Brain microvascular endothelial cell (primary cell): Measurements from ENCODE around the gene TBC1D2.
A peak's percentile ranks its signal among the peaks of the same experiment; 100 is the strongest.

ENCODE experiments used
- DNase-seq: peaks from one replicate; pipeline ENCODE4 v3.0.0-alpha.2; 2020
- H3K27ac ChIP-seq: fragments of 250-450 bp; sonication (Bioruptor Pico); 2 replicates; pipeline ENCODE4 v1.5.1; 2020; ENCODE audit warnings: mild to moderate bottlenecking, moderate library complexity
- H3K27me3 ChIP-seq: fragments of 250-450 bp; sonication (Bioruptor Pico); replicated peaks from 2 replicates; pipeline ENCODE4 v1.5.1; 2020; ENCODE audit warnings: mild to moderate bottlenecking
- H3K36me3 ChIP-seq: fragments of 250-450 bp; sonication (Bioruptor Pico); replicated peaks from 2 replicates; pipeline ENCODE4 v1.5.1; 2020; ENCODE audit warnings: mild to moderate bottlenecking
- H3K4me3 ChIP-seq: 2 replicates; pipeline ENCODE4 v1.5.1; 2011; ENCODE audit warnings: low read depth, mild to moderate bottlenecking, control low read depth, low read length, moderate library complexity
- in situ Hi-C: cut with HindIII; loops from 2 replicates; pipeline ENCODE4 v1.10.0; 2017; ENCODE audit warnings: low sequenced_read_pairs, low pct_ligation_motif_present
- TF ChIP-seq, protein P1 (sequence below): IDR thresholded peaks from 2 replicates; pipeline ENCODE4 v1.5.1; 2011; ENCODE audit warnings: low read depth, mild to moderate bottlenecking, moderate library complexity, low read length, control low read depth, inconsistent platforms; ENCODE audit errors: missing control alignments

TBC1D2 gene, protein sequence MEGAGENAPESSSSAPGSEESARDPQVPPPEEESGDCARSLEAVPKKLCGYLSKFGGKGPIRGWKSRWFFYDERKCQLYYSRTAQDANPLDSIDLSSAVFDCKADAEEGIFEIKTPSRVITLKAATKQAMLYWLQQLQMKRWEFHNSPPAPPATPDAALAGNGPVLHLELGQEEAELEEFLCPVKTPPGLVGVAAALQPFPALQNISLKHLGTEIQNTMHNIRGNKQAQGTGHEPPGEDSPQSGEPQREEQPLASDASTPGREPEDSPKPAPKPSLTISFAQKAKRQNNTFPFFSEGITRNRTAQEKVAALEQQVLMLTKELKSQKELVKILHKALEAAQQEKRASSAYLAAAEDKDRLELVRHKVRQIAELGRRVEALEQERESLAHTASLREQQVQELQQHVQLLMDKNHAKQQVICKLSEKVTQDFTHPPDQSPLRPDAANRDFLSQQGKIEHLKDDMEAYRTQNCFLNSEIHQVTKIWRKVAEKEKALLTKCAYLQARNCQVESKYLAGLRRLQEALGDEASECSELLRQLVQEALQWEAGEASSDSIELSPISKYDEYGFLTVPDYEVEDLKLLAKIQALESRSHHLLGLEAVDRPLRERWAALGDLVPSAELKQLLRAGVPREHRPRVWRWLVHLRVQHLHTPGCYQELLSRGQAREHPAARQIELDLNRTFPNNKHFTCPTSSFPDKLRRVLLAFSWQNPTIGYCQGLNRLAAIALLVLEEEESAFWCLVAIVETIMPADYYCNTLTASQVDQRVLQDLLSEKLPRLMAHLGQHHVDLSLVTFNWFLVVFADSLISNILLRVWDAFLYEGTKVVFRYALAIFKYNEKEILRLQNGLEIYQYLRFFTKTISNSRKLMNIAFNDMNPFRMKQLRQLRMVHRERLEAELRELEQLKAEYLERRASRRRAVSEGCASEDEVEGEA

DNA sequence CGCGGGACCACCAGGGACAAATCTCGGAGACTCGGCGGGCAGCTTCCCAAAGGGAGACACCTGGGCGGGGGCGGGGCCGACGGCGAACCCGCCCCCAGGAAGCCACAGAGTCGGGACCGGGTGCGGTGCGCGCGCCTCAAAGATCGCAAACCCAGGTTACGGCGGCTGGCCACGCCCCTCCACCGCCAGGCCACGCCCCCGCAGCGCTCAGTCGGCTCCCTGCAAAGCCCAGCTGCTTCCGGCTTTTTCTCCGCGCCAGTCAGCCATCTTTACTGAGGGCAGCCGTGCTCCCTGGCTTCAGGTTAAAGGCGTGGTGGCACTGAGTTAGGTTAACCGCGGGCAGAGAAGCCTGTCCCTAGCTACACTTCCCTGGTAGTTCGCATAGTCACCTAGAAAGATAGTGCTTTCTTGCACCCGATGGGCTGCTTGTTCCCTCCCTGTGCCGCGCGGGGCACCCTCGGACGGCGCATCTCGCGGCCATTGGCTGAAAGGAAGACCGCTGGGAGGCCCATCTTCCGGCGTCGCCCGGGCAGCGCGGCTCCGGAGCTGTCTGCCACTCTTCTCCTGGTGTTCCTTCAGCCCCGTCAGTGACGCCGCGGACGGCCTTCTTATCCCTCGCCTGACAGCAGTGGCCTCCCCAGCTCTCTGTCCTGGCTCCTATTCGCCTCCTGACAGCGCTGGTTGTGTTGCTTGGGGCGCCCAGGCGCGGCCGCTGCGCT is at the start of gene TBC1D2:
Gene TBC1D2 (minus strand): TSS at position 72 of the 719 bp plus-strand sequence. CDS start 108 bp downstream, outside the sequence.
- in situ Hi-C loops: no loop called here
- TF ChIP-seq, protein P1, sequence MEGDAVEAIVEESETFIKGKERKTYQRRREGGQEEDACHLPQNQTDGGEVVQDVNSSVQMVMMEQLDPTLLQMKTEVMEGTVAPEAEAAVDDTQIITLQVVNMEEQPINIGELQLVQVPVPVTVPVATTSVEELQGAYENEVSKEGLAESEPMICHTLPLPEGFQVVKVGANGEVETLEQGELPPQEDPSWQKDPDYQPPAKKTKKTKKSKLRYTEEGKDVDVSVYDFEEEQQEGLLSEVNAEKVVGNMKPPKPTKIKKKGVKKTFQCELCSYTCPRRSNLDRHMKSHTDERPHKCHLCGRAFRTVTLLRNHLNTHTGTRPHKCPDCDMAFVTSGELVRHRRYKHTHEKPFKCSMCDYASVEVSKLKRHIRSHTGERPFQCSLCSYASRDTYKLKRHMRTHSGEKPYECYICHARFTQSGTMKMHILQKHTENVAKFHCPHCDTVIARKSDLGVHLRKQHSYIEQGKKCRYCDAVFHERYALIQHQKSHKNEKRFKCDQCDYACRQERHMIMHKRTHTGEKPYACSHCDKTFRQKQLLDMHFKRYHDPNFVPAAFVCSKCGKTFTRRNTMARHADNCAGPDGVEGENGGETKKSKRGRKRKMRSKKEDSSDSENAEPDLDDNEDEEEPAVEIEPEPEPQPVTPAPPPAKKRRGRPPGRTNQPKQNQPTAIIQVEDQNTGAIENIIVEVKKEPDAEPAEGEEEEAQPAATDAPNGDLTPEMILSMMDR: peak; percentile 41
- peak; percentile 93 for DNase-seq
- H3K27ac ChIP-seq: peak within 1 kb of the TSS; percentile 91
- H3K27me3 ChIP-seq: no peaks in the 10 kb centered on the region
- H3K36me3 ChIP-seq: no peaks in the 10 kb centered on the region
- H3K4me3 ChIP-seq: peak within 1 kb of the TSS; percentile 90

DNA sequence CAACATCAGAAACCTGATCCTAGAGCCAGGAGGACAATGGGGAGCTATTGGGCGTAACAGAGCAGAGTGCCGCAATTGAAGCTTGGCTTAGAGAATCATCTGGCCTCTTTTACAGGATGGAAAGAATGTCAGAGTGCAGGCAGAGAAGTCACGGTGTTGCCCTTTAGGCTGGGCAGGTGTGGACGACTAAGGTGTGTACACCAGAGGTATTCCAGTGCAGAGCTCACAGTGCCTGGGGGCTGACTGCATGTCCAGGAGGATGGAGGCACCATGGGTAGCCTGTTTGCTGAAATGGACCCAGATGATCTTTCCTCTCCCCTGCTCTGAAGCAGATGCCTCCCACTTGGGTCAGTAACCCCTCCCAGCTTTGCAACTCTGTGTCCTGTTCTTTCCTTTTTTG is 48.9 kb upstream of the TBC1D2 start:
- no peak for DNase-seq
- no peaks in the 10 kb centered on the region for H3K36me3 ChIP-seq
- TF ChIP-seq, protein P1: no peak
- in situ Hi-C loops: no loop called here
- H3K27ac ChIP-seq: no peak overlapping the region
- no peak overlapping the region for H3K4me3 ChIP-seq
- H3K27me3 ChIP-seq: no peaks in the 10 kb centered on the region

DNA sequence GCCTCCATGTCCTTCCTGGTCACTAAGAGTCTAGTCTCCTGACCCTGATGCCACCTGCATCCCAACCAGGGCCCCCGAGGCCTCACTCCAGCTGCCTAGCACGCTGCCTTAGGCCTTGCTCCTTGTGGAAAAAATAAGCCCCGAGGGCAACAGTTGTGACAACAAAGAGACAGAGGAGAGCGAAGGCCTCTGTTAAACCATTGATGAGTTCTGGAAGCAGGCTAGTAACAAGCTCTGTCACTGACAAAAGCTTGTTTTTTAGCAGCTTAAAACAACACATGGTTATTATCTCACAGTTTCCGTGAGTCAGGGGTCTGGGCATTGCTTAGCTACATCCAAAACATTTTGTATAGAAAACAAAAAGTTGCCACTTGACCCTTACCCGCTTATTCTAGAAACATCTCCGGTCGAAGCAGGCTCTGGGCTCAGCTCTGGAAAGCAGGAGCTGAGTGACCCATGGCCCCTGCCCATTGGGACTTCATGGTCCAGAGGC is 48.2 kb upstream of the TBC1D2 start:
- no peaks in the 10 kb centered on the region for H3K36me3 ChIP-seq
- in situ Hi-C loops: no loop called here

DNA sequence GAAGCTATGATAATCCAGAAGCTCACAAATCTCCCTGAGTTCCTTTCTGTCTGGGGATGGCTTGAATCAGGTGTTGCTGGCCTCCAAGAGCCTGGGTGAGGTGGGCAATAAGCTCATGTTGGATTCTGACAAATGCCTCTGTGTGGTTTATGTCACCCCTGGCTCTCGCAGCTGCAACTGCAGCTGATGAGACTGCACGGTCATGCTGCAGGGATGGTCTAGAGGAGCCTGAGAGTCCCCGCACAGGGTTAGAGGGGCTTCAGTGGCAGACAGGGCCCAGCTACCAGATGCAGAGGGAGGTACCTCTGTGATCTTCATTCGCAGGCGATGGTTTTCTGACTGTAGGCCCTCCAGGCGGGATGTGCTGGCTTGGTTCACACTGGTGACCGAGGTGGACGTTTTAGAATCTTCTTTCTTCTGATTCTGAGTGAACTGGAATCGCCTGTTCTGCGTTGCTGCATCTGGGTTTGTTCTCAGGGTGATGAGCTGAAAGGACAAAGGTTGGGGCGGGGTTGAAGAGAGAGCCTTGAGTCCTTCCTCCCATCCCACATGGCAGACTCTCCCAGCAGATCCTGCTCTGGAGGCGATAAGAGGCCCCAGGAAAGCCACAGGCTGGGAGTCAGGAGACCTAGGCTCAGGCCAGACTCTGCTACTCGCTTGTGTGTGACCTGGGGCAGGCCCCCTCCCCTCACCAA is 47.6 kb upstream of the TBC1D2 start:
- H3K36me3 ChIP-seq: no peaks in the 10 kb centered on the region
- in situ Hi-C loops: no loop called here
- H3K27me3 ChIP-seq: no peaks in the 10 kb centered on the region
- no peak overlapping the region for H3K27ac ChIP-seq
- DNase-seq: no peak
- TF ChIP-seq, protein P1: no peak
- no peak overlapping the region for H3K4me3 ChIP-seq

More for the DNA sequence above, 48.2 kb upstream of the TBC1D2 start:
- DNase-seq: no peak
- no peak overlapping the region for H3K27ac ChIP-seq
- H3K4me3 ChIP-seq: no peak overlapping the region
- no peaks in the 10 kb centered on the region for H3K27me3 ChIP-seq
- TF ChIP-seq, protein P1: no peak

DNA sequence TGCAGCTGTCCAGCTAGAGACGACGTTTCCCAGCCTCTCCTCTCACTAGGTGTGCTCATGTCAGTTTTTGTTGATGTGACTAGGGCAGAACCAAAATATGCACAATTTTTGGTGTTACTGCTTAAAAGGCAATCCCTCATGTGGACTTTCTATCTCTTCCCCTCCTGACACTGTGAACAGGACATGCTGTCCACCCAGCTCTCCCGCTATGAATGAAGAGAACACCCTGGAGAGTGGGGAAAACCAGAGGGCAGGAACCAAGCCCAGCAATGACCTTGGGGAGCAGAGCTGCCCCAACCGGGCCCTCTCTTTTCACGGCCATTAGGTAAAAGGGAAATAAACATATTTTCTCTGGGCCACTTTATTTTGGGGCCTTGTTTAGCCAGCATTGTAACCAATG is 46.7 kb upstream of the TBC1D2 start:
- no peak overlapping the region for H3K27ac ChIP-seq
- no peak overlapping the region for H3K4me3 ChIP-seq
- in situ Hi-C loops: no loop called here
- TF ChIP-seq, protein P1: no peak
- H3K27me3 ChIP-seq: no peaks in the 10 kb centered on the region
- H3K36me3 ChIP-seq: no peaks in the 10 kb centered on the region
- no peak for DNase-seq
